CD4-positive, alpha-beta T cell treated with Interferon alpha-2 for 1 hour (primary cell): ENCODE results near the gene FBXL20.

ENCODE experiments used
- DNase-seq, 2 donors: peaks; one replicate each; pipeline ENCODE4 v3.0.0-alpha.2; 2020 to 2022

FBXL20 gene

GRCh38 chr17:39223907-39224777 is 177.3 kb downstream of the FBXL20 start:
- no peak for DNase-seq

- no peak for DNase-seq
These were observed 178.3 kb downstream of the FBXL20 start for GRCh38 chr17:39222866-39223834.

DNA sequence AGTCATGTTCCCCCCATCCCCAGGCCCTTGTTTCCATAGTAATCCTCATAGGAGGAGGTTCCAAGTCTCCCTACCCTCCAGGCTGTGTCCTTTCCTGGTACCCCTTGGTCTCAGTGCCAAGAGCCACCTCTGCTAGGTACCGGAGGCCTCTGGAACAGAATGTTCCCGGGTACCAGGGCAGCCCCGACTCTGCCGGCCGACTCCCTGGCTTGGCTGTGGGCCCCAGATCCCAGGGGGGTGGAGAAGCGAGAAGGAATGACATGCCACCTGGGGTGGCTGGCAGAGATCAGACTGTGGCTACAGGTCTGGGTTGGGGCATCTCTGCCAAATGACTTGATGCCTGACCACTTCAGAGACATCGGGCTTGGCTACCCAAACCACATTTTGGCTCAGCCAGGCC is 179.3 kb downstream of the FBXL20 start:
- DNase-seq = no peak

GRCh38 chr17:39221572-39221971 is 179.9 kb downstream of the FBXL20 start:
- DNase-seq = no peak

GRCh38 chr17:39219647-39220154 is 181.7 kb downstream of the FBXL20 start:
- no peak for DNase-seq

DNA sequence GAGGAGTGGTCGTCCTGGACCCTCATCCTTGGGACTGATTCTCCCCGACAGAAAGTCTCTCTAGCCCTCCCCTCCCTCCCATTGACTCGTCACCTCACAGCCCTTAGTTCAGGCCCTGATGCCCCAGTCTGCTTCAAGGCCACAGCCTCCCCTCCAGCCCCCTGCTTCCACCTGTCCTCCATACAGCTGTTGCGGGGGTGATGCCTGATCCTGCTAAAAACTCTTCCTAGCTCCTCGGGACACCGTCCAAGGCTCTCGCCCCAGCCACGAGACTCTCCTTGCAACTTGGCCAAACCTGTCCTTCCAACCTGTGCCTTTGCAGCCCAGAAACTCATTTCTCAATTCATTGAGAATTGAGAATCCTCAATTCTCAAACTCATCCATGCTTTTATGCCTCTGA is 182.5 kb downstream of the FBXL20 start:
- DNase-seq = no peak

DNA sequence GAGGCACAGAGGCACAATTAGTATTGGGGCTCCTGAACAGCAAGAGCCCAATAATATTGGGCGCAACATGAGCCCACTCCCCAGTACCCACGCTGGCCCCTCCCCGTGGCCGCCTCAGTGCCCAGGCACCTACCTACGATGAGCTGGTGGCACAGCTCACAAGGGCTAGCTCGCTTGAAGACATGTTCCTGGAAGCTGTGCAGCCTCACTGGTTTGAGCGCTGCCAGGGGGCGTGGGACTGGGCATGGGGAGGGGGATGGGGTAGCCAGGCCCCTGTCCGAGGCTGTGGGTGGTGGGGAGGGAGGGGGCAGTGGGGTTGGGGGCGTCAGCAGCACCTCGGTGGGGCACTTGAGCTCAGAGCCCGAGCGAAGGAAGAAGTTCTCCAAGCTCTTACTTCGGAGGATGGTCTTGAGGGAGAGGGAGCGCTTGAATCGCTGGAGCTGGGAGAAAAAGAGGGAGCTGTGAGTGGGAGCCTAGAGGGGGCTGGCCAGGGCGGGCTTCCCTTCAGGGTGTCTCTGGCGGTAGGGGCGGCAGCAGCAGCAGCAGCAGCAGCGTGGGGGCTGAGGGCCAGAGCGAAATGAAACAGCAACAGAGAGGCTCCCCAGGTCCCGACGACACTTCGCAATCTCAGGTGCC is 183.6 kb downstream of the FBXL20 start:
- DNase-seq = no peak

DNA sequence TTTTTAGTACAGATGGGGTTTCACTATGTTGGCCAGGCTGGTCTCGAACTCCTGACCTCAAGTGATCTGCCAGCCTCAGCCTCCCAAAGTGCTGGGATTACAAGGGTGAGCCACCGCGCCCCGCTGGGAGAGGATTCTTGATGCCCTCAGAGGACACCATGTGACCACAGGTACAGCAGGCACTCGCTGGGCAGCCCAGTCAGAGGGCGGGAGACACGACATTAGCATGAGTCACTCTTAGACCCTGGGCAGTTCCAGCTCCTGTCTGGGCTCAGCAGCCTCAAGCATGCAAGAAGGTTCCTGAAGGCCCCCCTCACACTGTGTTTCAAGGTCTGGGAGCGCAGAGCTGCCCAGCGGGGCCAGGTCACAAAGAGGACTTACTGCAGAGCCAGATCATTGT is 187.6 kb downstream of the FBXL20 start:
- no peak for DNase-seq

DNA sequence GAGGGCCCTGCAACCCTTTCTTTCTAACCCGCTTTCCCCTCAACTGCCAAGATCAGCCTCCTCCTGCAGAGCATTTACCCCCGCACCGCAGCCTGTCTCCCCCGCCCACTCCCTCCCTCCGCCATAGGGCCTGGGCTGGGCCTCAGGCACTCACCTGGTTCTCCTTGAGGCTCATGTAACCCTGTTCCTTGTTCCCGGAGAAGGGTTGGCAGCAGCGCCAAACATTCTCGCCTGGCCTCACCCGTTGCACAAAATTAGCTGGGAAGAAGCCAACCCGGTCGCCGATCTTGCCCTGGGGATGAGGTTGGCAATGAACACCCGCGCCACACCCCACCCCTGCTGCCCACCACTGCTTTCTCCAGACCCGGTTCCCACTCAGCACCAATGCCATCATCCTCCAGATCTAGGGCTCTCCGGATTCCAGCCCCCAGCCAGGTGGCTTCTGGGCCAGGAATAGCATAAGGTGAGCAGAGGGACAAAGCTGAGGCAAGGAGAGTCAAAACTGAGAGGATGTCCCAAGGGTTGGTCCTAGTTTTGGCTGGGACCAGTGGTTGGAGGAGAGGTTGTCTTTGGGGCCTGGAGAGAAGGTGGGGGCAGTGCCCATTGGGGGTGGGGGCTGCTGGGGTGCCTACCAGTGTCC is 188.5 kb downstream of the FBXL20 start:
- no peak for DNase-seq

GRCh38 chr17:39212195-39212810 is 189.1 kb downstream of the FBXL20 start:
- DNase-seq = no peak

GRCh38 chr17:39210093-39210434 is 191.4 kb downstream of the FBXL20 start:
- DNase-seq = no peak

- DNase-seq = peak; percentile 70 to 77
These were observed 191.9 kb downstream of the FBXL20 start for GRCh38 chr17:39209317-39210092.

DNA sequence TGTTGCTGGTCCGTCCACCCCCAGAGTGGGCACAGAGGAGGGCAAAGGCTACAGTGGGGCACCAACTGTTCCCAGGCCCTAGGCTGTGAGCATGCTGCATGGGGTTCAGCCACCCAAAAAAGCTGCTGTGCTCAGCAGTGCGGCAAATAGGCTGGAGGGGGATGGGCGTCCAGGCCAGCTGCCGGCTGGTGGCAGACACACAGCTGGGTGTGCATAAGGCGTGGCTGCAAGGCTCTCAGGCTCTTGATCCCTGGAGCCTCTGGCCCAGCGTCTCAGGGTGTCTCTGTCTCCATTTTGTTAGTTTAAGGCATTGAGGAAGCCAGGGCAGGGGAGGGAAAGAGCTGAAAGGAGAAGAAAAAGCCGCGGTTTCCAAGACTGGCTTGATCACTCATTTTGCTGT is 192.5 kb downstream of the FBXL20 start:
- DNase-seq = peak in 1 of 2 donors; percentile 64

DNA sequence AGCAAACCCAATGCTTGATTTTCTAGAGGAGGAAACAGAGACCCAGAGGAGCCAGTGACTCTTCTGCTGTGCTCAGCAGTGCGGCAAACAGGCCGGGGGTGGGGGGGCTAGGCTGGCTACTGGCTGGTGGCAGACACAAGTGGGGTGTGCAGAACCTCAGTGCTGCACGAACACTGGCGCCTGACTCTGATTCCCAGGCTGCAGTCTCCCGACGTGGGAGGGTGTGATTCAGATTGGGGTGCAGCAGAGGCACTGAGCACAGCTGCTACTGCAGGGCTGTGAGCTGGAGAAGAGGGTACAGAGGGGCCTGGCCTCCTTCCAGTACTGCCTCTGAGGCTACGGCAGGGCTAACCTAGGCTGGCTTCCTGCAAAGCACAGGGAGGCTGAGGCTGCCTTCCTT is 193.3 kb downstream of the FBXL20 start:
- no peak for DNase-seq

DNA sequence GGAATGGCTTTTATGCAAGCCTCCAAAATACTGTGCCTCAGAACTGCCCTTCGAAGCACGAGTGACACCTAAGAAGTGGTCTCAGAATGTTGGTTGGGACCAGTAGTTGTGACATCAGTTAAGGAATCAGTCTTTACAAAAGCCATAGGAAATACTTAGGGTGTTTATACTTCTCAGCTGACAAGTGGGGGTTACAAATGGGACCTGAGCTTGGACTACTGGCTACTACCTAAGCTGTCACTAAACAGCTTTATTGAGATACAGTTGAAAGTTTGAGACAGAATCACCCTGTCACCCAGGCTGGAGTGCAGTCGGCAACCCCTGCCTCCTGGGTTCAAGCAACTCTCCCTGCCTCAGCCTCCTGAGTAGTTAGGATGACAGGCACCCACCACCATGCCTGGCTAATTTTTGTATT is 196.3 kb downstream of the FBXL20 start:
- no peak for DNase-seq

- no peak for DNase-seq
These were observed 197.2 kb downstream of the FBXL20 start for GRCh38 chr17:39204245-39204644.
